OCI-LY1 (cell line): Measurements from ENCODE around the gene PSMD3.

Source experiments
- CTCF ChIP-seq: fragments of 200-600 bp; sonication (generic), shearing (Covaris generic); IDR thresholded peaks from 2 replicates; pipeline ENCODE4 v1.5.1; 2017; ENCODE audit warnings: mild to moderate bottlenecking, antibody characterized with exemption, low read length, moderate library complexity, mixed read lengths
- EZH2 ChIP-seq: fragments of 200-600 bp; sonication (generic), shearing (Covaris generic); IDR thresholded peaks from 2 replicates; pipeline ENCODE4 v1.8.0; 2017; ENCODE audit warnings: borderline replicate concordance, mixed run types, mild to moderate bottlenecking, antibody characterized with exemption, low read length, moderate library complexity, mixed read lengths

- TF ChIP-seq EZH2 = no peak
- TF ChIP-seq CTCF = no peak
Observed at GRCh38 chr17:39995438-39995837, 14.8 kb downstream of the PSMD3 start.
